T-helper 22 cell (primary cell): ENCODE results near the gene UQCRC1.

Source experiments
- DNase-seq: peaks from one replicate; pipeline ENCODE4 v3.0.0-alpha.2; 2020; ENCODE audit warnings: low read depth

The UQCRC1 gene

GRCh38 chr3:48633743-48634142 lies 24.3 kb upstream of the UQCRC1 start:
- DNase-seq = no peak

GRCh38 chr3:48633256-48633655 lies 23.8 kb upstream of the UQCRC1 start:
- no peak for DNase-seq

- DNase-seq = no peak
Observed at GRCh38 chr3:48631516-48632448, 22.3 kb upstream of the UQCRC1 start.

- DNase-seq = no peak
Observed at GRCh38 chr3:48630833-48631232, 21.4 kb upstream of the UQCRC1 start.

GRCh38 chr3:48630407-48630806 lies 21.0 kb upstream of the UQCRC1 start:
- no peak for DNase-seq

- DNase-seq = no peak
Observed at GRCh38 chr3:48629894-48630293, 20.4 kb upstream of the UQCRC1 start.

GRCh38 chr3:48628277-48629017 lies 19.0 kb upstream of the UQCRC1 start:
- no peak for DNase-seq

- no peak for DNase-seq
Observed at GRCh38 chr3:48625600-48625999, 16.2 kb upstream of the UQCRC1 start.

GRCh38 chr3:48624767-48625166 lies 15.3 kb upstream of the UQCRC1 start:
- no peak for DNase-seq

- no peak for DNase-seq
Observed at GRCh38 chr3:48623851-48624547, 14.6 kb upstream of the UQCRC1 start.

GRCh38 chr3:48621461-48621869 lies 12.0 kb upstream of the UQCRC1 start, which contains the start of gene TMEM89:
TMEM89 (minus strand) TSS chr3:48621769; CDS start chr3:48621756, 13 bp downstream.
- DNase-seq = no peak

- DNase-seq = no peak
Observed at GRCh38 chr3:48619541-48620524, 10.4 kb upstream of the UQCRC1 start.

- no peak for DNase-seq
Observed at GRCh38 chr3:48617559-48617958, 8.1 kb upstream of the UQCRC1 start.

- DNase-seq = no peak
Observed at GRCh38 chr3:48614044-48614443, 4.6 kb upstream of the UQCRC1 start.

- no peak for DNase-seq
Observed at GRCh38 chr3:48612309-48612708, 2.9 kb upstream of the UQCRC1 start.

GRCh38 chr3:48607519-48607918 lies 1.9 kb downstream of the UQCRC1 start:
- DNase-seq = no peak

GRCh38 chr3:48601622-48601994 lies 7.8 kb downstream of the UQCRC1 start:
- DNase-seq = no peak

GRCh38 chr3:48600711-48601621 lies 8.5 kb downstream of the UQCRC1 start:
- DNase-seq = no peak

GRCh38 chr3:48599509-48600285 lies 9.7 kb downstream of the UQCRC1 start:
- DNase-seq = no peak
